Activated CD8-positive, alpha-beta memory T cell treated with anti-CD3 and anti-CD28 coated beads, Interleukin-2, amount 10 ng/mL, durations not matched to agents 7 days and 5 days (primary cell): Measurements from ENCODE around the gene CASK. TPM values are rescaled to one million over a fixed set of nuclear protein-coding genes. Genes with fewer than 3 reads are reported as not detected.
A peak's percentile ranks its signal among the peaks of the same experiment; 100 is the strongest.

Experiments
- ATAC-seq: fragments of 150-1000 bp; cut with Tn5 transposase; one replicate; pipeline ENCODE4 v1.10.0; 2021; ENCODE audit warnings: moderate library complexity
- CTCF ChIA-PET: fragments of 350-600 bp; sonication (Branson Sonifier 250); formaldehyde crosslinking; loops from one replicate; lab custom pipeline; 2021; ENCODE audit warnings: antibody characterized with exemption; lab: Charles Lee
- DNase-seq: peaks from one replicate; pipeline ENCODE4 v3.0.0-alpha.2; 2020
- H3K27ac Mint-ChIP-seq: one replicate; pipeline ENCODE4 v1.8.0; 2021; ENCODE audit warnings: mild to moderate bottlenecking, mixed read lengths
- H3K27me3 Mint-ChIP-seq: one replicate; pipeline ENCODE4 v1.8.0; 2021; ENCODE audit warnings: mixed read lengths
- H3K36me3 Mint-ChIP-seq: one replicate; pipeline ENCODE4 v1.8.0; 2021; ENCODE audit warnings: mild to moderate bottlenecking, mixed read lengths
- H3K4me1 Mint-ChIP-seq: one replicate; pipeline ENCODE4 v1.8.0; 2021; ENCODE audit warnings: mixed read lengths
- H3K4me3 Mint-ChIP-seq: one replicate; pipeline ENCODE4 v1.8.0; 2021; ENCODE audit warnings: mild to moderate bottlenecking, moderate library complexity, mixed read lengths
- H3K9me3 Mint-ChIP-seq: one replicate; pipeline ENCODE4 v1.8.0; 2022; ENCODE audit warnings: low read depth, mixed read lengths
- total RNA-seq, 2 experiments: library from RNA; stranded (reverse); gene quantifications; one replicate each; pipeline ENCODE4 v1.2.3, GENCODE V29; 2021

The CASK gene
- total RNA-seq, 2 experiments from 2014 or later = 30.2 to 40.0 TPM

DNA sequence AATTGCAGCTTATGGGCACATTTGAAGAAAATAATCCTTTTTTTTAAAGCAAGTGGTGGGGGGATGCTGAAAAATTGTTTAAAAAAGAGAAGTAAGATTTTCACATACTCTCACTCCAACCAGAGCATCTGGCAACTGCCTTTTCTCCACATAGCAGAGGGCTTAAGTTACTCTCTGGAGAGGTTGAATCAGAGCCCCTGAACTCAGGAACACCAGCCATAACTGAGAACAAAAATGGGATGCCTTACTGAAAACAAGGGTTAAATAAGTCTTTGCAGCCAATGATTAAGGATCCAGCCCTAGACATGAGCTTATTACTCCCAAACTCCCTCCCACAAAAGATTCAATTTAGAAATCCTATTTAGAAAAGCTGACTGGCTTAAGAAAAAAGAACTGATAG, 27.5 kb downstream of the CASK start:
- Mint-ChIP-seq H3K27me3 (no peaks in the 10 kb centered on the region), H3K4me3 (no peak overlapping the region), H3K4me1 (no peaks in the 10 kb centered on the region), H3K9me3 (peaks cover 14% of the 10 kb centered on the region), H3K27ac (no peak overlapping the region), H3K36me3 (peaks cover 29% of the 10 kb centered on the region)
- DNase-seq (no peak), ATAC-seq (no peak)
- CTCF ChIA-PET = no interaction called here

DNA sequence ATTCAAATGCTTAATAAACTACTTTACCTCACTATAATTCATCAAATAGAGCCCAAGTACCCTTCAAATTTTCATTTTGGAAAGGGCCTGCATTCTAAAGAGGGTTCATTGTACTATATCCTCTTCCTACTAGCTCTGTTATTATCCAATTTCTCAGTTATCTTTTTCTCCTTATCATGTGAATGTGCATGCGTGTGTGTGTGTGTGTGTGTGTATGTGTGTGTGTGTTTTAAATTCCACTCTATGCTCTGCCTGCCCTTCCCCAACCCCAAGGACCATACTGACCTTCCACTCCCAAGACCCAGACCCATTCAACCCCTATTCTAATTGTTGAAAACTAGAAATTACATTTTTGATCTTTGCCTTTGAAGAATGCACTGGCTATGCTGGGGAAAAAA, 33.3 kb downstream of the CASK start:
- Mint-ChIP-seq H3K27ac (no peak overlapping the region), H3K36me3 (peaks cover 29% of the 10 kb centered on the region), H3K27me3 (no peaks in the 10 kb centered on the region), H3K4me3 (no peak overlapping the region), H3K9me3 (peaks cover 1% of the 10 kb centered on the region), H3K4me1 (peaks cover 15% of the 10 kb centered on the region)
- DNase-seq = no peak
- CTCF ChIA-PET = no interaction called here
- ATAC-seq = no peak

- no peak overlapping the region for H3K4me3 Mint-ChIP-seq
- peaks cover 15% of the 10 kb centered on the region for H3K4me1 Mint-ChIP-seq
- H3K27ac Mint-ChIP-seq = no peak overlapping the region
- H3K9me3 Mint-ChIP-seq = no peaks in the 10 kb centered on the region
- no peaks in the 10 kb centered on the region for H3K27me3 Mint-ChIP-seq
- ATAC-seq (no peak), DNase-seq (no peak)
- CTCF ChIA-PET = no interaction called here
- peaks cover 26% of the 10 kb centered on the region for H3K36me3 Mint-ChIP-seq
These were observed 33.9 kb downstream of the CASK start for GRCh38 chrX:41889317-41890025.

GRCh38 chrX:41887691-41888090, 35.7 kb downstream of the CASK start:
- Mint-ChIP-seq H3K4me3 (no peak overlapping the region), H3K9me3 (no peaks in the 10 kb centered on the region), H3K27ac (no peak overlapping the region), H3K27me3 (no peaks in the 10 kb centered on the region), H3K4me1 (peaks cover 27% of the 10 kb centered on the region), H3K36me3 (peaks cover 22% of the 10 kb centered on the region)
- ATAC-seq (no peak), DNase-seq (no peak)
- CTCF ChIA-PET = no interaction called here

- Mint-ChIP-seq H3K27ac (no peak overlapping the region), H3K36me3 (peaks cover 20% of the 10 kb centered on the region)
- ATAC-seq = no peak
These were observed 37.6 kb downstream of the CASK start for GRCh38 chrX:41885724-41886123.

DNA sequence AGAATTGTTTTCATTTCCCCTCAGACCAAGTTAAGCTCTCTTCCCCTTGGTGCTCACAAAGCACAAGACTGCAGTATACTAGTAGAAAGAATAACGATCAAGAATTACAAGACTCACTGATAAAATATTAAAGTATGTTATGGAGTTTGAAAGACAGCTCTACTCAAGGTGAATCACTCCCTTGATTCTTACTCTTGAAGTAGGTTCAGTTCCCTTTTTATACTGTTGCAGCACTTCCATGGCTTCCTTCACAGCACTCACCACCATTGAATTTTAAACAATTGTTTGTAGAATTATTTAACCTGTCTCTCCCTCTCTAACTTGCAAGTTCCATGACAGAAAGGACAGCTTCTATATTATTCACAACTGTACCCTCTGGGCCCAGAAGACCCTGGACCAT, 42.2 kb downstream of the CASK start:
- Mint-ChIP-seq H3K27me3 (no peaks in the 10 kb centered on the region), H3K36me3 (peaks cover 4% of the 10 kb centered on the region), H3K4me3 (no peak overlapping the region), H3K9me3 (no peaks in the 10 kb centered on the region), H3K27ac (no peak overlapping the region), H3K4me1 (peaks cover 14% of the 10 kb centered on the region)
- no peak for ATAC-seq
- CTCF ChIA-PET = no interaction called here
- no peak for DNase-seq

More at GRCh38 chrX:41885724-41886123, 37.6 kb downstream of the CASK start:
- H3K27me3 Mint-ChIP-seq = no peaks in the 10 kb centered on the region
- peaks cover 27% of the 10 kb centered on the region for H3K4me1 Mint-ChIP-seq
- no peak for DNase-seq
- no peak overlapping the region for H3K4me3 Mint-ChIP-seq
- CTCF ChIA-PET = no interaction called here
- no peaks in the 10 kb centered on the region for H3K9me3 Mint-ChIP-seq

DNA sequence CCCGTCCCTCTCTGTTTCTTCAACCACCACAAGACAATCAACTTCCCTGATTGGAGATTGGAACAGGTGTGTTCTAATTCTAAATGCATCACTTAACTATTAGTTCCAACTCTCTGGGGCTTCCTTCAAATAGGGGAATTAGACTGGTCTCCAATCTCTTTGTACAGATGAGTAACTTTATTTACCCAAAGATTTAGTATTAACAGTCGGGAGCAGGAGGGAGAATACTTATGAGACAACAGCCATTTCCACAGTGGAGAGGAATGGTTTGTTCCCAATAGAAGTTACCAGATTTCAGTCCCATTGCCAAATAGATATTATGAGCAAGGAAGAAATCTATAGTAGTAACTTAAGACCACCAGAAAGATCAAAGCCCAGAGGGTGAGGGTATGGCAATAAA, 46.2 kb downstream of the CASK start:
- Mint-ChIP-seq H3K9me3 (no peaks in the 10 kb centered on the region), H3K27ac (no peak overlapping the region), H3K36me3 (peaks cover 7% of the 10 kb centered on the region), H3K4me3 (no peak overlapping the region), H3K4me1 (peaks cover 3% of the 10 kb centered on the region), H3K27me3 (no peaks in the 10 kb centered on the region)
- ATAC-seq (no peak), DNase-seq (no peak)
- CTCF ChIA-PET = no interaction called here

GRCh38 chrX:41875142-41875541, 48.2 kb downstream of the CASK start:
- no peak overlapping the region for H3K27ac Mint-ChIP-seq
- H3K4me3 Mint-ChIP-seq = no peak overlapping the region
- H3K4me1 Mint-ChIP-seq = peaks cover 3% of the 10 kb centered on the region
- ATAC-seq = no peak
- H3K27me3 Mint-ChIP-seq = no peaks in the 10 kb centered on the region
- no peak for DNase-seq
- peaks cover 5% of the 10 kb centered on the region for H3K36me3 Mint-ChIP-seq
- no peaks in the 10 kb centered on the region for H3K9me3 Mint-ChIP-seq
- CTCF ChIA-PET = no interaction called here

- H3K4me3 Mint-ChIP-seq = no peak overlapping the region
- H3K4me1 Mint-ChIP-seq = peaks cover 6% of the 10 kb centered on the region
- no peak overlapping the region for H3K27ac Mint-ChIP-seq
- peaks cover 11% of the 10 kb centered on the region for H3K36me3 Mint-ChIP-seq
- ATAC-seq (no peak), DNase-seq (no peak)
- no peaks in the 10 kb centered on the region for H3K9me3 Mint-ChIP-seq
- no peaks in the 10 kb centered on the region for H3K27me3 Mint-ChIP-seq
- CTCF ChIA-PET = no interaction called here
These were observed 52.6 kb downstream of the CASK start for GRCh38 chrX:41870719-41871151.

GRCh38 chrX:41868392-41868977, 54.9 kb downstream of the CASK start:
- CTCF ChIA-PET = no interaction called here
- DNase-seq (no peak), ATAC-seq (no peak)
- H3K4me3 Mint-ChIP-seq = no peak overlapping the region
- H3K36me3 Mint-ChIP-seq = peaks cover 7% of the 10 kb centered on the region
- H3K27me3 Mint-ChIP-seq = no peaks in the 10 kb centered on the region
- peaks cover 6% of the 10 kb centered on the region for H3K4me1 Mint-ChIP-seq
- H3K27ac Mint-ChIP-seq = no peak overlapping the region
- no peaks in the 10 kb centered on the region for H3K9me3 Mint-ChIP-seq

GRCh38 chrX:41863343-41864203, 59.8 kb downstream of the CASK start:
- H3K4me1 Mint-ChIP-seq = peaks cover 15% of the 10 kb centered on the region
- no peaks in the 10 kb centered on the region for H3K27me3 Mint-ChIP-seq
- CTCF ChIA-PET = no interaction called here

GRCh38 chrX:41862562-41863184, 60.7 kb downstream of the CASK start:
- peaks cover 9% of the 10 kb centered on the region for H3K36me3 Mint-ChIP-seq
- DNase-seq (no peak), ATAC-seq (no peak)
- CTCF ChIA-PET = no interaction called here
- no peaks in the 10 kb centered on the region for H3K27me3 Mint-ChIP-seq
- no peak overlapping the region for H3K4me3 Mint-ChIP-seq
- H3K4me1 Mint-ChIP-seq = peaks cover 15% of the 10 kb centered on the region
- H3K9me3 Mint-ChIP-seq = no peaks in the 10 kb centered on the region
- peak overlapping the region; percentile 39 for H3K27ac Mint-ChIP-seq

More at GRCh38 chrX:41863343-41864203, 59.8 kb downstream of the CASK start:
- H3K36me3 Mint-ChIP-seq = peaks cover 10% of the 10 kb centered on the region
- no peaks in the 10 kb centered on the region for H3K9me3 Mint-ChIP-seq
- no peak for DNase-seq
- H3K27ac Mint-ChIP-seq = peak overlapping the region; percentile 71
- no peak overlapping the region for H3K4me3 Mint-ChIP-seq
- ATAC-seq = no peak

DNA sequence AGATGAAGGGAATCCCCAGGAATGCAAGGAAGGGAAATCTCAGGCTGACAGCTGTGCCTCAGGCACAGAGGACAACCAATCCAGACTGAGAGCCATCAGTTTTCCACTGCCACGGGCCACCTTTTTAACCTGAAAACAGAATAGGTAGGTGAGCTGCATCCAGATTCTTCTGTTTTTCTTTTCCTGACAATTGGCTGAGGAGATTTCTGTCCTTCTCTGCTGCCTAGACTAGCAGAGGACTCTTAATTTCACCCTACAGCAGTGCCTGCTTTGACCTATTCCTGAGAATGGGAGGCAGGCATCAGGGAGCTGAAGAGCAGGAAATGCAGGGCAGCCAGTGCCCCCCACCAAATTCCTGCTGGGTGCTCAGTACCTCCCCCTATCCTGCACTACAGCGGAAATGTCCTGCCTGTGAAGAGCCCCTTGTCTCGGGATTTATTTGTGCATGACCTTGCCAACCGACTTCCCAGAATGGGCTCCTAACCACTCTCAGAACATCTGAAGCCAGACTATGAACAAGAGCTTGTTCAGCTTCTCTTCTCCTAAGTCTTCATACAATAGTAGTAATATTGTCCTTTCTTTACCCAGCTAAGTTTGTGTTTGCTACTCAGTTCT, 65.1 kb downstream of the CASK start:
- ATAC-seq (no peak), DNase-seq (no peak)
- H3K4me1 Mint-ChIP-seq = peaks cover 10% of the 10 kb centered on the region
- peaks cover 7% of the 10 kb centered on the region for H3K36me3 Mint-ChIP-seq
- H3K4me3 Mint-ChIP-seq = no peak overlapping the region
- H3K27me3 Mint-ChIP-seq = no peaks in the 10 kb centered on the region
- CTCF ChIA-PET = no interaction called here
- no peaks in the 10 kb centered on the region for H3K9me3 Mint-ChIP-seq
- no peak overlapping the region for H3K27ac Mint-ChIP-seq
